KOPT-K1 (cell line): ENCODE results near the gene NPM1.
"Not testable (repeated sequence)": the region's sequence is repeated elsewhere in the genome, so short reads cannot be mapped to it uniquely, and the experiment has no call there.

Source experiments
- H3K27ac ChIP-seq: fragments of 200-600 bp; sonication (generic); 2 replicates; pipeline ENCODE4 v1.5.1; 2016; ENCODE audit warnings: antibody characterized with exemption, mild to moderate bottlenecking, low read depth, low read length; ENCODE audit not compliant: poor library complexity, severe bottlenecking
- H3K36me3 ChIP-seq: fragments of 200-600 bp; sonication (generic); 2 replicates; pipeline ENCODE4 v1.5.1; 2017; ENCODE audit warnings: antibody characterized with exemption, mild to moderate bottlenecking, low read length, moderate library complexity; ENCODE audit not compliant: insufficient read depth
- H3K9me3 ChIP-seq: fragments of 200-600 bp; sonication (generic); 2 replicates; pipeline ENCODE4 v1.5.1; 2017; ENCODE audit warnings: antibody characterized with exemption, low read length, mild to moderate bottlenecking; ENCODE audit not compliant: insufficient read depth, poor library complexity, severe bottlenecking

Gene NPM1

GRCh38 chr5:171387345-171387969, at the start of gene NPM1:
NPM1 (plus strand) TSS chr5:171387849; CDS start chr5:171387949, 100 bp downstream.
- H3K27ac ChIP-seq, result peak within 1 kb of the TSS; percentile 93
- peaks cover 41% of the 10 kb centered on the region for H3K36me3 ChIP-seq

GRCh38 chr5:171340042-171340441, 47.6 kb upstream of the NPM1 start:
- Histone ChIP-seq H3K27ac (no peak overlapping the region), H3K9me3 (no peaks in the 10 kb centered on the region), H3K36me3 (no peaks in the 10 kb centered on the region)

More at GRCh38 chr5:171387345-171387969, at the start of gene NPM1:
- H3K9me3 ChIP-seq, result no peaks in the 10 kb centered on the region

- H3K9me3 ChIP-seq, result no peaks in the 10 kb centered on the region
- H3K36me3 ChIP-seq, result no peaks in the 10 kb centered on the region
- no peak overlapping the region for H3K27ac ChIP-seq
Measured at GRCh38 chr5:171340491-171340890, 47.2 kb upstream of the NPM1 start.

- Histone ChIP-seq H3K27ac (no peak overlapping the region), H3K9me3 (no peaks in the 10 kb centered on the region), H3K36me3 (no peaks in the 10 kb centered on the region)
Measured at GRCh38 chr5:171342362-171343111, 45.1 kb upstream of the NPM1 start.

GRCh38 chr5:171344936-171345608, 42.6 kb upstream of the NPM1 start:
- H3K36me3 ChIP-seq, result no peaks in the 10 kb centered on the region
- no peaks in the 10 kb centered on the region for H3K9me3 ChIP-seq
- H3K27ac ChIP-seq, result no peak overlapping the region

GRCh38 chr5:171351536-171352073, 36.0 kb upstream of the NPM1 start:
- no peaks in the 10 kb centered on the region for H3K9me3 ChIP-seq
- H3K27ac ChIP-seq, result no peak overlapping the region
- no peaks in the 10 kb centered on the region for H3K36me3 ChIP-seq

- no peaks in the 10 kb centered on the region for H3K36me3 ChIP-seq
- H3K27ac ChIP-seq, result no peak overlapping the region
- H3K9me3 ChIP-seq, result no peaks in the 10 kb centered on the region
Measured at GRCh38 chr5:171355302-171355724, 32.3 kb upstream of the NPM1 start.

GRCh38 chr5:171357843-171358242, 29.8 kb upstream of the NPM1 start:
- Histone ChIP-seq H3K9me3 (no peaks in the 10 kb centered on the region), H3K36me3 (no peaks in the 10 kb centered on the region), H3K27ac (no peak overlapping the region)

- H3K36me3 ChIP-seq, H3K9me3 ChIP-seq, H3K27ac ChIP-seq: not testable (repeated sequence)
Measured at GRCh38 chr5:171361151-171361550, 26.5 kb upstream of the NPM1 start.

- not testable (repeated sequence) for H3K36me3 ChIP-seq, H3K27ac ChIP-seq
Measured at GRCh38 chr5:171363249-171363648, 24.4 kb upstream of the NPM1 start.

GRCh38 chr5:171363846-171364245, 23.8 kb upstream of the NPM1 start:
- no peaks in the 10 kb centered on the region for H3K9me3 ChIP-seq
- H3K27ac ChIP-seq, result no peak overlapping the region

More at GRCh38 chr5:171363249-171363648, 24.4 kb upstream of the NPM1 start:
- H3K9me3 ChIP-seq, result not testable (repeated sequence)

GRCh38 chr5:171365351-171365750, 22.3 kb upstream of the NPM1 start:
- no peaks in the 10 kb centered on the region for H3K36me3 ChIP-seq
- no peaks in the 10 kb centered on the region for H3K9me3 ChIP-seq
- H3K27ac ChIP-seq, result no peak overlapping the region

More at GRCh38 chr5:171363846-171364245, 23.8 kb upstream of the NPM1 start:
- H3K36me3 ChIP-seq, result no peaks in the 10 kb centered on the region

GRCh38 chr5:171366645-171367044, 21.0 kb upstream of the NPM1 start:
- Histone ChIP-seq H3K9me3 (no peaks in the 10 kb centered on the region), H3K27ac (no peak overlapping the region), H3K36me3 (no peaks in the 10 kb centered on the region)

- Histone ChIP-seq H3K36me3 (no peaks in the 10 kb centered on the region), H3K9me3 (no peaks in the 10 kb centered on the region), H3K27ac (no peak overlapping the region)
Measured at GRCh38 chr5:171367424-171368370, 20.0 kb upstream of the NPM1 start.
